ENCODE measurements around the gene KIF20A.
A peak's percentile ranks its signal among the peaks of the same experiment; 100 is the strongest.
"Not testable (repeated sequence)": the region's sequence is repeated elsewhere in the genome, so short reads cannot be mapped to it uniquely, and the experiment has no call there.

KIF20A gene

GRCh38 chr5:138178516-138179276, at the start of gene KIF20A, which contains the start of gene BRD8:
Gene KIF20A, plus strand, starts transcription at chr5:138179112. Its CDS starts 569 bp downstream, at chr5:138179681.
Gene BRD8, minus strand, starts transcription at chr5:138178630. Its CDS starts 16 bp downstream, at chr5:138178614.
- DNase-seq: peak; percentile 94

GRCh38 chr5:138129347-138129746, 49.6 kb upstream of the KIF20A start:
- no peak for DNase-seq

- DNase-seq: no peak
These were observed 46.4 kb upstream of the KIF20A start for GRCh38 chr5:138132543-138132942.

GRCh38 chr5:138138949-138139780, 39.7 kb upstream of the KIF20A start, which contains the start of gene NME5:
Gene NME5, minus strand, starts transcription at chr5:138139428. Its CDS starts 648 bp downstream, at chr5:138138780.
- DNase-seq: no peak

GRCh38 chr5:138139781-138140090, 39.2 kb upstream of the KIF20A start:
- no peak for DNase-seq

GRCh38 chr5:138140268-138140667, 38.6 kb upstream of the KIF20A start:
- DNase-seq: no peak

GRCh38 chr5:138141734-138142133, 37.2 kb upstream of the KIF20A start:
- no peak for DNase-seq

GRCh38 chr5:138143578-138143977, 35.3 kb upstream of the KIF20A start:
- DNase-seq: not testable (repeated sequence)

GRCh38 chr5:138148811-138149210, 30.1 kb upstream of the KIF20A start:
- no peak for DNase-seq

GRCh38 chr5:138149530-138149929, 29.4 kb upstream of the KIF20A start:
- no peak for DNase-seq

- not testable (repeated sequence) for DNase-seq
These were observed 22.9 kb upstream of the KIF20A start for GRCh38 chr5:138155977-138156376.

GRCh38 chr5:138157626-138158025, 21.3 kb upstream of the KIF20A start:
- no peak for DNase-seq

GRCh38 chr5:138159666-138160065, 19.2 kb upstream of the KIF20A start:
- no peak for DNase-seq

- no peak for DNase-seq
These were observed 18.2 kb upstream of the KIF20A start for GRCh38 chr5:138160706-138161105.

- no peak for DNase-seq
These were observed 15.2 kb upstream of the KIF20A start for GRCh38 chr5:138163721-138164120.

GRCh38 chr5:138169124-138169523, 9.8 kb upstream of the KIF20A start:
- DNase-seq: no peak

GRCh38 chr5:138170299-138170698, 8.6 kb upstream of the KIF20A start:
- DNase-seq: no peak

GRCh38 chr5:138177941-138178515, 884 bp upstream of the KIF20A start:
- peak; percentile 23 for DNase-seq

- no peak for DNase-seq
These were observed 455 bp downstream of the KIF20A start for GRCh38 chr5:138179277-138179857.

GRCh38 chr5:138180183-138180782, 1.4 kb downstream of the KIF20A start:
- peak; percentile 61 for DNase-seq

- DNase-seq: no peak
These were observed 1.9 kb downstream of the KIF20A start for GRCh38 chr5:138180841-138181240.

GRCh38 chr5:138182808-138183207, 3.9 kb downstream of the KIF20A start:
- DNase-seq: no peak

GRCh38 chr5:138186002-138186447, 7.1 kb downstream of the KIF20A start:
- DNase-seq: no peak

All from CD4-positive, alpha-beta T cell treated with Interleukin-17A for 1 hour (primary cell).